Neutrophil (primary cell): ENCODE data around the gene CFH.
"Not testable (repeated sequence)": the region's sequence is repeated elsewhere in the genome, so short reads cannot be mapped to it uniquely, and the experiment has no call there.

ENCODE experiments used
- H3K27ac ChIP-seq: fragments of 200-600 bp; sonication (generic); 2 replicates; pipeline ENCODE4 v1.5.1; 2016; ENCODE audit warnings: mild to moderate bottlenecking, moderate library complexity
- H3K27me3 ChIP-seq: fragments of 200-600 bp; sonication (generic); 2 replicates; pipeline ENCODE4 v1.6.0; 2016; ENCODE audit warnings: mild to moderate bottlenecking
- H3K36me3 ChIP-seq: fragments of 200-600 bp; sonication (generic); 2 replicates; pipeline ENCODE4 v1.5.1; 2017
- H3K4me1 ChIP-seq, 2 experiments: fragments of 200-600 bp in 1 of 2; sonication (generic) in 1 of 2; 1 replicate in 1 of 2; 2 replicates in 1 of 2; pipeline versions ENCODE4 v1.5.1 to v1.6.1; 2013 to 2016; ENCODE audit warnings: low read depth in 1 of 2, low read length in 1 of 2, mild to moderate bottlenecking in 1 of 2, moderate library complexity in 1 of 2; ENCODE audit not compliant: control insufficient read depth in 1 of 2, insufficient read depth in 1 of 2
- H3K4me3 ChIP-seq, 2 experiments: fragments of 200-600 bp in 1 of 2; sonication (generic) in 1 of 2; 1 replicate in 1 of 2; 2 replicates in 1 of 2; pipeline ENCODE4 v1.5.1; 2013 to 2016; ENCODE audit warnings: low read depth in 1 of 2, low read length in 1 of 2, mild to moderate bottlenecking in 1 of 2, moderate library complexity in 1 of 2
- H3K9me3 ChIP-seq: fragments of 200-600 bp; sonication (generic); 2 replicates; pipeline ENCODE4 v1.5.1; 2016
- TF ChIP-seq, protein P1 (sequence below): fragments of 200-600 bp; sonication (generic); IDR thresholded peaks from 2 replicates; pipeline ENCODE4 v1.5.1; 2016; ENCODE audit warnings: antibody characterized with exemption

Gene CFH

DNA sequence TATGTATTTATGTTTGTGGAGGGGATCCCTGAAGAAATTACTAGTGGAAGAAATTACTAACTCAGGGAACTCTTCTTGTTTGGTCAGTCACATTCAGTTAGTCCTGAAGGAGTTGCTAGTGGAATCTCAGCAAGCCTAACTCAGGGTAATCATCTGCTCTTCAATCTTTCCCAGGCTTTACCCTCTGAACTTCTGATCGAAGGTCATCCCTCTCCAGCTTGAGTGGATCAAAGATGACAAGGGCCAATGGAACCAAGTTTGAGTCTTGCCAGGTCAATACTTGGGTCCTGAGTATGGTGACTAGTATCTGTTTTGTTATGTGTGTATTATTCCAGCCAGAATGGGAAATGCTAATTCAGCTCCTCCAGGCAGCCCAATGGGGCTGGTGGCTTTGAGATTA is 49.3 kb downstream of the CFH start:
- TF ChIP-seq, protein P1, sequence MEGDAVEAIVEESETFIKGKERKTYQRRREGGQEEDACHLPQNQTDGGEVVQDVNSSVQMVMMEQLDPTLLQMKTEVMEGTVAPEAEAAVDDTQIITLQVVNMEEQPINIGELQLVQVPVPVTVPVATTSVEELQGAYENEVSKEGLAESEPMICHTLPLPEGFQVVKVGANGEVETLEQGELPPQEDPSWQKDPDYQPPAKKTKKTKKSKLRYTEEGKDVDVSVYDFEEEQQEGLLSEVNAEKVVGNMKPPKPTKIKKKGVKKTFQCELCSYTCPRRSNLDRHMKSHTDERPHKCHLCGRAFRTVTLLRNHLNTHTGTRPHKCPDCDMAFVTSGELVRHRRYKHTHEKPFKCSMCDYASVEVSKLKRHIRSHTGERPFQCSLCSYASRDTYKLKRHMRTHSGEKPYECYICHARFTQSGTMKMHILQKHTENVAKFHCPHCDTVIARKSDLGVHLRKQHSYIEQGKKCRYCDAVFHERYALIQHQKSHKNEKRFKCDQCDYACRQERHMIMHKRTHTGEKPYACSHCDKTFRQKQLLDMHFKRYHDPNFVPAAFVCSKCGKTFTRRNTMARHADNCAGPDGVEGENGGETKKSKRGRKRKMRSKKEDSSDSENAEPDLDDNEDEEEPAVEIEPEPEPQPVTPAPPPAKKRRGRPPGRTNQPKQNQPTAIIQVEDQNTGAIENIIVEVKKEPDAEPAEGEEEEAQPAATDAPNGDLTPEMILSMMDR = no peak
- Histone ChIP-seq H3K36me3 (no peaks in the 10 kb centered on the region), H3K4me1 (no peaks in the 10 kb centered on the region), H3K9me3 (no peaks in the 10 kb centered on the region), H3K27me3 (no peaks in the 10 kb centered on the region), H3K27ac (no peak overlapping the region), H3K4me3 (no peak overlapping the region)

DNA sequence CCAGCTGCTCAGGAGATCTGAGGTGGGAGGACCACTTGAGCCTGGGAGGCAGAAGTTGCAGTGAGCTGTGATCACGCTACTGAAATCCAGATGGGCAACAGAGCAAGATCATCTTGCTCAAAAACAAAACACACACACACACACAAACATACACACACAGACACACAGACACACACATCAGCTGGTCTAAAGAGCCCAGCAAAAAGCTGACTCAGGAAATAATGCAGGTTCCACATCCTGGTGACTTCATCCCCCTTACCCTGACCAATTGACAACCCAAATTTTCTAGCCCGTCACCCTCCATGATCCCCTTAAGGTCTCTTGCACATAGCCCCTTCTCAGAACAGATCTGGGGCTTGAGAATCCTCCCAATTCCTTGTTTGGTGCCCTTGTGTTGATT is 58.0 kb downstream of the CFH start:
- not testable (repeated sequence) for H3K4me1 ChIP-seq, H3K4me3 ChIP-seq, H3K27me3 ChIP-seq, H3K9me3 ChIP-seq, H3K27ac ChIP-seq, H3K36me3 ChIP-seq

DNA sequence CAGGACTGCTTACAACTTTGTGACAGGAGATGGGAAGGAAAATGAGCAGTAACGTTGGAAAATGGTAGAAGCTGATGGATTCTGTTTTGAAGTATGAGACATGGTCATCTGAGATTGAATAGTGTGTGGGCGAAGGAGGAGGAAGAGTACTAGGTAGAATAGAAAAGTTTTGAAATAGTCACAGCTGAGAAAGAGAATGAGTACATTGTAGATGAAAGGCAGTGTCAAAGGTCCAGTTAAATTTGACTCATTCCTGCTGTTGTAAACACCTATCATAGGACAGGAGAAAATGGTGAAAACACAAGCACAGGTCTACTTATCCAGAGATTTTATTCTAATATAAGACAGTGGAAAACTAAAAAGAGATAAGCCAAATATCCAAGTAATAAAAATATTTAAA is 66.0 kb downstream of the CFH start:
- TF ChIP-seq, protein P1 = no peak

DNA sequence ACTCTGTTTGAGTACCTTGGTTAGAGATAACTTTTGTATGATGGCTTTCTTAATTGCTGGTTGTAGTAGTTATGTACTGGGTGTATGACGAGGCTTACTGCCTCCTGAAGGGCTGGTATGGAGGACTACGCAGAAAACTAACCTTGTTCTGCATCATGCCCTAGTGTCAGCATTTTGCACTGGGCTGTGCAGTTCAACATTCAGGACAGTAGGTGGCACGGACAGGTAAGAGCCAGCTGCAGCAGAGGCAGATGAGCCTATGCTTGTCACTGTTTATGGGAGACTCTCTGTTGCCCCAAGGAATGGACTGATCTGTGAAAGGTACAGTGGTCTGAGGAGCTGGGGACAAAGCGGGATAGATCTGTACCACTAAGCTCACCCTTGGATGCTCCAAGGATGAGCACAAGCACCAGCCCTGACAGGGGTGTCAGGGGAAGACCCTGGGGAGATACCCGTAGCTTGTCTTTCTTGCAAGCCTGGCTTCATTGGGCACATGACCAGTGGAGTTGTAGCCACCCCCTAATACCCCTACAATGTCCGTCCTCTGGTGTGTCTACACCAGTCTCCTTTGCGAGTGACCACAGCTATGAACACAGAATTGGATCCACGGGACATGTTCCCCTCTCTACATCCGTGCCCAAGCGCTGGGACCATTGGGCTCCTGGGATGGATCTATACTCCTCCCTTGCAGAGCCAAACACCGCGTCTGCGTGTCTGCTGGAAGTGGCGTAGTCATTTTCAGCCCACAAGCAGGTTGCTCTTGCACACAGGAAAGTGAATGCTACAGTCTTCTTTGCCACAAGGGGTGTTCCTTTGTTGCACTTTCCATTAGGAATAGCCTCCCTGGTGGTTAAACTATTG is 71.7 kb downstream of the CFH start:
- Histone ChIP-seq H3K4me1 (no peaks in the 10 kb centered on the region), H3K27ac (no peak overlapping the region), H3K4me3 (no peak overlapping the region), H3K36me3 (no peaks in the 10 kb centered on the region), H3K27me3 (no peaks in the 10 kb centered on the region), H3K9me3 (no peaks in the 10 kb centered on the region)
- TF ChIP-seq, protein P1 = no peak

More for the DNA sequence above, 66.0 kb downstream of the CFH start:
- Histone ChIP-seq H3K9me3 (no peaks in the 10 kb centered on the region), H3K4me1 (no peaks in the 10 kb centered on the region), H3K27ac (no peak overlapping the region), H3K36me3 (no peaks in the 10 kb centered on the region), H3K4me3 (no peak overlapping the region), H3K27me3 (no peaks in the 10 kb centered on the region)

DNA sequence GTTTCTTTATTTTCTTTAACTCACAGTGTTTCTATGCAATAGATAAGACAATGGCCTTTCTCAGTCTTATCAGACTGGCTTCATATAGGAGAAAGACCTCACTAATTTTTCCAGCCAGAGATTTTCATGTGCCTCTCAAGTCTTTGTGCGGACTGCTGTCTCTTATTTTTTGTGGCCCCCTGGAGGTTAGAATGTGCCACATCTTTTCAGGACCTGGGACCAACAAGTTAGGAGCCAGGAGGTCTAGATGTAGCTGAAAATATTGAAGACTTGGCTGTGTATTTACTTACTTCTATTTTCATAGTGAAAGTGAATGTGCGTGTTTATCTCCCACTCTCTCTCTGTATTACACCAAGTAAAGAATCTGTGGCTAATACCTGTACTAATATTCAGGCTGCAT is 80.7 kb downstream of the CFH start:
- Histone ChIP-seq H3K36me3 (no peaks in the 10 kb centered on the region), H3K4me1 (no peaks in the 10 kb centered on the region), H3K27me3 (no peaks in the 10 kb centered on the region), H3K27ac (no peak overlapping the region), H3K4me3 (no peak overlapping the region), H3K9me3 (peaks cover 2% of the 10 kb centered on the region)
- TF ChIP-seq, protein P1 = no peak

DNA sequence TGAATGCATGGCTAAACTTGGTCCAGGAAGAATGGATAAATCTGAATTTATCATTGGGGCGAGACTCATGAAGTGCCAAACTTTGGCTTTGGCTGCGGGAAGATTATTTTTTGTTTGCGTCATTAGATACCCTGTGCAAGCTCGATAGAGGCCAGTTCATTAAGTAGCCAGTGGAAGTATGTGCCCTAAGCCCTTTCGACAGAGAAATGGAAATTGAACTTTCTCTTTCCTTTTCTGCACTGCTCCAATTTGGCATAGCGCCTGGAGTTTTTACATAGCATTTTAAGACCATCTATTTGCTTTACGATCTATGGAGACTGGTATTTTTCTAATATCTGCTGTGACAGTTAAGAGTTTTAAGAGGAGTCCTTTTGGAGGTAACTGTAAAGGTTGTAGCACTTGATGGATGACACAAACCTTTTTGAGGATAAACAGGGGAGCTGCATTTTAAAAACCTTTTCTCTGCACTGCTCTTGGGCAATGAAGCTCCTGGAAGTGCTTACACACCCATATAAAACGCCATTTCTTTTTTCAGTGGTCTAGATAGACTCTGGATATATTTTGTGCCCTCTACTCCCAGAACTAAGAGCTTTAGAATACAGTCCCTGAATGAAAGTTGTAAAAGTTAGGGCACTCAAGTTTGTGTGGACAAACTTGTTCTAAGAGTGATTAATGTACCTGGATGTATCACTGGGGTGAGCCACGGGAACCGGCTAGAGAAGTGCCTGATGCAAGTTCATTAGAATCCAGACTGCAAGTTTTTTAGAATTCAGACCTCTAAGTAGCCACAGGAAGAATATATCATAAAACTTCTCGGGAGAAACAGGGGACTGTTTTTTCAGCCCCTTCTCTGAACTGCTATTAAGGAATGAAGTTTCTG is 81.5 kb downstream of the CFH start:
- Histone ChIP-seq H3K9me3 (peaks cover 3% of the 10 kb centered on the region), H3K27ac (no peak overlapping the region), H3K4me3 (no peak overlapping the region), H3K27me3 (no peaks in the 10 kb centered on the region), H3K4me1 (no peaks in the 10 kb centered on the region), H3K36me3 (no peaks in the 10 kb centered on the region)
- TF ChIP-seq, protein P1 = no peak
